ENCODE results near the gene DAPK2.

GRCh38 chr15:64030123-64030522 is 16.2 kb downstream of the DAPK2 start:
- no peak for TF ChIP-seq POLR2A (IDR thresholded peaks at IDR 0.05)
- no peak for TF ChIP-seq CTCF (IDR thresholded peaks at IDR 0.05)

Data from Peyer's patch (tissue), 4 donors.